GM12874 (cell line): ENCODE data around the gene ZBTB38.

Experiments
- CTCF ChIP-seq: IDR thresholded peaks from 2 replicates; pipeline ENCODE4 v1.5.1; 2011; ENCODE audit warnings: low read depth, mild to moderate bottlenecking, control low read depth, low read length, moderate library complexity; ENCODE audit not compliant: insufficient read depth

ZBTB38 gene

GRCh38 chr3:141402476-141403171, 34.3 kb downstream of the ZBTB38 start:
- no peak for TF ChIP-seq CTCF

GRCh38 chr3:141403576-141403975, 35.3 kb downstream of the ZBTB38 start:
- no peak for TF ChIP-seq CTCF

- TF ChIP-seq CTCF, result no peak
These were observed 36.7 kb downstream of the ZBTB38 start for GRCh38 chr3:141405025-141405424.

- TF ChIP-seq CTCF, result no peak
These were observed 37.3 kb downstream of the ZBTB38 start for GRCh38 chr3:141405591-141405990.

- TF ChIP-seq CTCF, result no peak
These were observed 38.0 kb downstream of the ZBTB38 start for GRCh38 chr3:141406265-141406664.

GRCh38 chr3:141407047-141407446, 38.7 kb downstream of the ZBTB38 start:
- no peak for TF ChIP-seq CTCF

GRCh38 chr3:141407825-141408224, 39.5 kb downstream of the ZBTB38 start:
- no peak for TF ChIP-seq CTCF

- no peak for TF ChIP-seq CTCF
These were observed 40.3 kb downstream of the ZBTB38 start for GRCh38 chr3:141408596-141408995.
